Measurements from ENCODE around the gene LY6G5C.

The LY6G5C gene

DNA sequence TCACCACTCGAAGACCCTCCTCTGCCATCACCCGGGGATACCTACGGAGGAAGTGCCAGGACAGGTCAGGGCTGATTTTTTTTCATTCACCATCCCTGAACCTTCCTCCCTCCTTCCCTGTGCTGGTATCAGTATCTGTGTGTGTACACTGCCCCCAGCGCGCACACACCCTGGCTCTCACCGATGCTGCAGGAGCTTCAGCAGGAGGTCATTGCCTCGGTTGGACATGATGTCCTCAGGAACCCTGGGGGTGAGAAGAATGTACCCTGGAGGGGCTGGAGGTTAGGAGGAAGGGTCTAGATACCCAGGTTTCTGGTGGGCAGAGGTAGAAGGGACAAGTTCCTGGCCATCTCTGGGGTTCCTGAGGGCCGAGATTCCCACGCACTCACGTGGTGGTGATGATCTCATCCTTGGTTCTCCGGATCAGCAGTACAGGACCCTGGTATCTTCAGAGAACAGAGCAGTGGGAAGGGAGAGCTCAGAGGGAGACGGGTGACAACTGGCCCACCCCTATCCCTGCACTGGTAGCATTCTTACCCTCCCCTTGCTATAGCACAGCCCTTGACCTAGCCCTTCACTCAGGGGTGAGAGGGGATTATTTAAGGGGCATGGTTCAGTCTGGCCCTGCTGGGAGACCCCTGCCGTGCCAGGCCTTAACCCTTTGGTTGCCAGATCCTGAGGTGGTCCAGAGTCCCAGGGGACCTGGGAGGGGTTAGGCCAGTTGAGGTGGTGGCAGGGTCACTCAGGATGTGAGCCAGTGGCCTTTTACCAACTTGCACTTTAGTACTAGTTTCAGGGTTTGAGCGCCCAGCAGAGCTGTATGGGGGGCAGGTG is 7.2 kb upstream of the LY6G5C start:
- Mint-ChIP-seq H3K4me1 (ENCODE audit: low read depth) (no peaks in the 10 kb centered on the region), H3K9me3 (ENCODE audit: low read depth) (no peaks in the 10 kb centered on the region), H3K27ac (peak overlapping the region; percentile 16), H3K27me3 (no peaks in the 10 kb centered on the region), H3K4me3 (no peak overlapping the region), H3K36me3 (no peaks in the 10 kb centered on the region)

DNA sequence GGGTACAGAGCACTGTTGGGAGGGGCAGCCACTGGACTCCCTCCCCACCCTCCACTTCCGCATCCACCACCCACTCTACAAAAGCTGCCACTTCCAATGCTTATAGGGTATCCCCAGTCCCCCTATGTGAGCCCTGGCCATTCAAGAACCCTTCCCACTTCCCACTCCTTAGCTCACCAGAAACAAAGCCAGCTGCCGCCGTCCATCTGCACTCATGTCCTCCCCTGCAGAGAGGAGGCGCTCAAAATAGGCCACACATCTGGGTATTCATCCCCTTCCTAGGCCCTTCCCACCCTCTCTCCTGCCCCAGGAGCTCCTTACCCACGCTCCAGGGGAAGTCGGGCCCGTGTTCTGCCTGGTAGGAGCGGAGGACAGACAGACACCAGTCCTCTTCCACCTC is 6.5 kb upstream of the LY6G5C start:
- no peaks in the 10 kb centered on the region for H3K9me3 Mint-ChIP-seq (ENCODE audit: low read depth)
- H3K27ac Mint-ChIP-seq, result no peak overlapping the region
- H3K4me1 Mint-ChIP-seq (ENCODE audit: low read depth), result no peaks in the 10 kb centered on the region
- no peaks in the 10 kb centered on the region for H3K27me3 Mint-ChIP-seq
- H3K4me3 Mint-ChIP-seq, result no peak overlapping the region
- no peaks in the 10 kb centered on the region for H3K36me3 Mint-ChIP-seq

DNA sequence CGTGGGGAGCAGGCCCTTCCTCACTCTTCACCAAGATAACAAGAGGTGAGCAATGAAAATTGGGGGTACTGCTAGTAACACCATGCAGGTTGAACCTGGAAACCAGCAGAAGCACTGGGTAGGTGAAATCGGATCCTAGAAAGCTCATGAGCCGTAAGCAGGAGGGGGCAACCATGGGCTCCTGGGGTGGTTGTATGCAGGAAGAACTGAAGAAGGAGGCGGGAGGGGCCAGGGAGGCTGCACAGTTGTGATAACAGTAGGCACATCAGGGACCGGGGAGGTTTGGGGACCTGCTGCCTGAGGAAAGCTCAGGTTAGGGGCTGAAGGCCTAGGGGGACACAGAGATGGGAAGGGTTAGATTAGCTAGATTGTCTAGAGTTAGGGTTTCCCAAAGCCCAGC is 5.6 kb upstream of the LY6G5C start:
- Mint-ChIP-seq H3K36me3 (no peaks in the 10 kb centered on the region), H3K9me3 (ENCODE audit: low read depth) (no peaks in the 10 kb centered on the region), H3K27ac (no peak overlapping the region)

DNA sequence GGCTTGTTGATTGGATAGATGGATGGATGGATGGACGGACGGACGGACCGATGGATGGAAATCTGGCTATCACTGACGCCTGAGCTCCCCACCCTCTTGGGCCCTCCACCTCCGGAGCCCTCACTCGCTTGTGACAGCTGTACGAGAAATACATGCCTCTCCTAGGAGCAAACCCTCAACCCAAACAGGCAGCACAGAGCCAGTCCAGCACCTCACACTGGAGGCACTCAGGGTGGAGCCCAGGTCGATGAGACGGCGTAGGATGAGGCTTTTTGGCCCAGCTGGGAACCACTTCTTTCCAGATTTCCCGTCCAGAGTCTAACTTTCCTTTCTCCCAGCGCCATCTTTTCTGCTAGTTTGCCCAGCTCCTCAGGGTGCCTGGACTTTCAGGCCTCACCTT is 2.7 kb upstream of the LY6G5C start:
- Mint-ChIP-seq H3K9me3 (ENCODE audit: low read depth) (no peaks in the 10 kb centered on the region), H3K27me3 (no peaks in the 10 kb centered on the region), H3K4me3 (no peak overlapping the region), H3K4me1 (ENCODE audit: low read depth) (peaks cover 13% of the 10 kb centered on the region), H3K27ac (no peak overlapping the region), H3K36me3 (no peaks in the 10 kb centered on the region)

More for the DNA sequence above, 5.6 kb upstream of the LY6G5C start:
- no peaks in the 10 kb centered on the region for H3K27me3 Mint-ChIP-seq
- H3K4me3 Mint-ChIP-seq, result no peak overlapping the region
- peaks cover 2% of the 10 kb centered on the region for H3K4me1 Mint-ChIP-seq (ENCODE audit: low read depth)

DNA sequence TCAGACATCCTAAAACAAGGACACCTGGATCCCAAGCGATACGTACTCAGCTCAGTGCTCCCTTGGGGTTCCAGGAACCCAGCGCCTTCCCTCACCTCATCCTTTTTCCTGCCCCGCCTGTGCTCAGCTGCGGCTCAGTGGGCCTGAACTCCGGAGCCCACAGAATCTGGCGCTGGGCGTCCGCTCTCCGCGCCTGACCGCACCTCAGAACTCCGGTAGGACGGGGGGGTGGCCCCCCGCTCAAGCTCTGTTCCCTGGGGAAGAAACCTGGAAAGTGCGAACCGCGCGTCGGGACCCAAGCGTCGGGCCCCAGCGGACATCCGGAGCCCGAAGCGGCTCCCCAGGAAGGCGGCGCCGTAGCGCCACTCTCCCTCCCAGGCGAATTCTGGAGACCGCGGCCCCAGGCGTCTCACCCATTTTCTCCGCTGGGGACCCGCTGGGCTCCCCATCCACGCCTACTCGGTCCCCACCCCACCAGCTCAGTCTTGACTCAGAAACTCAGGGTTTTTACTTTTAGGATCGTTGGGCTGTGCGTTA is 336 bp upstream of the LY6G5C start:
- H3K4me3 Mint-ChIP-seq, result peak overlapping the region; percentile 91
- no peaks in the 10 kb centered on the region for H3K27me3 Mint-ChIP-seq
- no peak overlapping the region for H3K27ac Mint-ChIP-seq
- H3K36me3 Mint-ChIP-seq, result no peaks in the 10 kb centered on the region
- H3K4me1 Mint-ChIP-seq (ENCODE audit: low read depth), result peaks cover 13% of the 10 kb centered on the region
- H3K9me3 Mint-ChIP-seq (ENCODE audit: low read depth), result no peaks in the 10 kb centered on the region

DNA sequence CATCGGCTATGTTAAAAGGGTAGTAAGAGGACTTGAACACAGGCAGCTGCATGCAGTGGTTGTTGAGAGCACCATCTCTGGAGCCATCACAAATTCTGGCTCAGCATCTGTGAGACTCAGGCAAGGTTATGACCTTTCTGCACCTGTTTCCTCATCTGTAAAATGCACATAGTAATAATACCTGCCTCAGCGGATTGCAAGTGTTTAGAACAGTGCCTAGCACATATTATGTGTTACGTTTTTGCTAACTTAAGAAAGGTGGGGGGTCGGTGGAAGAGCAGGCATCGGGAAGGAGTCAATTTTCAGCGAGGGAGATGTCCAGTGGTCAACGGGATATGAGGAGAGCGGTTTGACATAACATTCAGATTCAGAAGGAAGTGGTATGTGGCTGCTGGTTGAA is 2.9 kb downstream of the LY6G5C start:
- Mint-ChIP-seq H3K27ac (no peak overlapping the region), H3K4me3 (no peak overlapping the region)

DNA sequence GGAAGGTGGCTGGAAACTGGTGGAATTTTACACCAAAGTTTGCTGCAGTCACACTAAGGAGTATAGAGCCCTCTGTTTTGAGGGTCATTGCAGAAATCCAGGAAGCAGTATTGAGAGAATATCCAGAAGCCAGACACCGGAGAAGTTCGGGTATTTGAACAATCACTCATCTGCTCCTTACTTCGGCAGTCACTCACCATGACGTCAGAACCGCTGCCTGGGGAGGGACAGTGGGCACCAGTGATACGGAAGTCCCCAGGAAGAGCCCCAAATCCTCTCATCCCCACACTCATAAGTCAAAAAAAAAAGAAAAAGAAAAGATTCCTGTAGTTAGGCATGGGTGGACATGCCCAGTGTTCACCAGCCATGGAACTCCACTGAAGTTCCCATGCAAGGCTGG is 4.0 kb downstream of the LY6G5C start:
- H3K27me3 Mint-ChIP-seq, result no peaks in the 10 kb centered on the region
- no peaks in the 10 kb centered on the region for H3K9me3 Mint-ChIP-seq (ENCODE audit: low read depth)
- H3K27ac Mint-ChIP-seq, result no peak overlapping the region
- H3K4me3 Mint-ChIP-seq, result no peak overlapping the region
- H3K4me1 Mint-ChIP-seq (ENCODE audit: low read depth), result peaks cover 13% of the 10 kb centered on the region
- no peaks in the 10 kb centered on the region for H3K36me3 Mint-ChIP-seq

More for the DNA sequence above, 2.9 kb downstream of the LY6G5C start:
- Mint-ChIP-seq H3K9me3 (ENCODE audit: low read depth) (no peaks in the 10 kb centered on the region), H3K27me3 (no peaks in the 10 kb centered on the region), H3K4me1 (ENCODE audit: low read depth) (peaks cover 13% of the 10 kb centered on the region), H3K36me3 (no peaks in the 10 kb centered on the region)

DNA sequence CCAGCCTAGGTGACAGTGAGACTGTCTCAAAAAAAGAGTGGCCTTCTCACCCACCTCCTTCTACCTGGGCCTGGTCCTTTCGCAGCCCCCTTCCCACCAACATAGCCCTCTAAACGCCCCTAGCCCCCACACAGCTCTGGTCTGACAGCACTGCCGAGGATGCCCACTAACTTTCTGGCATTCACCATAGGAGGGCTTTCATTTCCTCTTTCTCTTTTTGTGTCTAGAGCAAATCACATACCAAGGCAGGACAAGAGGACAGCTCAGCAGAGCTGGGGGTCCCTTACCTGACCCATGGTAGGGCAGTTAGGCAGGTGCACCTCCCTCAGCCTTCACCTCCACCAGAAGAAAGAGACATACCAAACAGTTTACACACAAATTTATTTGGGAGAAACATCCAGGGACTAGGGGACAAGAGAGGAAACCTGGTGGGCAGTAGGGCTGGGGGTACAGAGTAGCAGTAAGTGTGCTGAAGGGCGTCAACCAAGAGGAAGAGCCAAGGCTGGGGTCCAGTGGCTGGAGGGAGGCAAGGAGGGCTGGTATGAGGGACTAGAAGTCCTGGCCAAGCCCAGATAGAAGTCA is 4.5 kb downstream of the LY6G5C start:
- Mint-ChIP-seq H3K27ac (no peak overlapping the region), H3K4me1 (ENCODE audit: low read depth) (peaks cover 10% of the 10 kb centered on the region), H3K9me3 (ENCODE audit: low read depth) (no peaks in the 10 kb centered on the region), H3K27me3 (no peaks in the 10 kb centered on the region), H3K4me3 (no peak overlapping the region), H3K36me3 (no peaks in the 10 kb centered on the region)

DNA sequence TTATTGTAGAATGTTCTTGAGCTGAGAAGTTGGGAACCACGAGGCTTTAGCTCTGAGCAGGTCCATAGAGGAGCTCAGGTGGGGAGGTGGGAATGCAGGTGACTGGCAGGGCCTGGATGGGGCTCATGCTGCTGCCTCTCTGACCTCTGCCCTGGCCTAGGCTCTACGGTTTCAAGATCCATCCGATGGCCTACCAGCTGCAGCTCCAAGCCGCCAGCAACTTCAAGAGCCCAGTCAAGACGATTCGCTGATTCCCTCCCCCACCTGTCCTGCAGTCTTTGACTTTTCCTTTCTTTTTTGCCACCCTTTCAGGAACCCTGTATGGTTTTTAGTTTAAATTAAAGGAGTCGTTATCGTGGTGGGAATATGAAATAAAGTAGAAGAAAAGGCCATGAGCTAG is 11.2 kb downstream of the LY6G5C start, which contains the start of gene LY6G5B:
TSS of gene LY6G5B (plus strand) at position 301 of the 400 bp plus-strand sequence. CDS start 975 bp downstream, outside the sequence.
- Mint-ChIP-seq H3K4me1 (ENCODE audit: low read depth) (peaks cover 32% of the 10 kb centered on the region), H3K36me3 (peaks cover 5% of the 10 kb centered on the region), H3K9me3 (ENCODE audit: low read depth) (no peaks in the 10 kb centered on the region), H3K4me3 (peak within 1 kb of the TSS; percentile 17), H3K27ac (no peak within 1 kb of the TSS), H3K27me3 (no peaks in the 10 kb centered on the region)

DNA sequence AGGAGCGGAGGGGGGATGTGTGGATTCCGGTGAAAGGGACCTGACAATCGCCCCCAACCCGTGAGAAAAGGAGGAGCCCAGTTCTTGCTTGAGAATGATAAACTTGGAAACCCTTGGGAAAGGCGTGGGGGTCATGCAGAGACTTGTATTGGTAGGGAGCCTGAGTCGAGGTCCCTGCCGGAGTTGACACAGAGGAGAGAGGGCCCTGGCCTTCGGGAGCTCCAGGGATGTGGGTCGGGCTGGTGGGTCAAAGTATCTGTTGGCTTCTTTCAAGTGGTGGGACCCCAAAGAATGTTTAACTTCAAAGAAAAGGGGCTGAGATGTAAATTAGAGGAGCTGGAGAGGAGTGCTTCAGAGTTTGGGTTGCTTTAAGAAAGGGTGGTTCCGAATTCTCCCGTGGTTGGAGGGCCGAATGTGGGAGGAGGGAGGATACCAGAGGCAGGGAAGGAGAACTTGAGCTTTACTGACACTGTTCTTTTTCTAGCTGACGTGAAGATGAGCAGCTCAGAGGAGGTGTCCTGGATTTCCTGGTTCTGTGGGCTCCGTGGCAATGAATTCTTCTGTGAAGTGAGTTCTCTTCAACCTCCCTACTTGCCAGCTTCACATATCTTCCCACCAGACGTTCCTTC is 14.4 kb downstream of the LY6G5C start:
- H3K4me1 Mint-ChIP-seq (ENCODE audit: low read depth), result peaks cover 55% of the 10 kb centered on the region
- peaks cover 16% of the 10 kb centered on the region for H3K36me3 Mint-ChIP-seq
- H3K27ac Mint-ChIP-seq, result peak overlapping the region; percentile 97
- H3K9me3 Mint-ChIP-seq (ENCODE audit: low read depth), result no peaks in the 10 kb centered on the region
- peak overlapping the region; percentile 93 for H3K4me3 Mint-ChIP-seq
- H3K27me3 Mint-ChIP-seq, result no peaks in the 10 kb centered on the region

DNA sequence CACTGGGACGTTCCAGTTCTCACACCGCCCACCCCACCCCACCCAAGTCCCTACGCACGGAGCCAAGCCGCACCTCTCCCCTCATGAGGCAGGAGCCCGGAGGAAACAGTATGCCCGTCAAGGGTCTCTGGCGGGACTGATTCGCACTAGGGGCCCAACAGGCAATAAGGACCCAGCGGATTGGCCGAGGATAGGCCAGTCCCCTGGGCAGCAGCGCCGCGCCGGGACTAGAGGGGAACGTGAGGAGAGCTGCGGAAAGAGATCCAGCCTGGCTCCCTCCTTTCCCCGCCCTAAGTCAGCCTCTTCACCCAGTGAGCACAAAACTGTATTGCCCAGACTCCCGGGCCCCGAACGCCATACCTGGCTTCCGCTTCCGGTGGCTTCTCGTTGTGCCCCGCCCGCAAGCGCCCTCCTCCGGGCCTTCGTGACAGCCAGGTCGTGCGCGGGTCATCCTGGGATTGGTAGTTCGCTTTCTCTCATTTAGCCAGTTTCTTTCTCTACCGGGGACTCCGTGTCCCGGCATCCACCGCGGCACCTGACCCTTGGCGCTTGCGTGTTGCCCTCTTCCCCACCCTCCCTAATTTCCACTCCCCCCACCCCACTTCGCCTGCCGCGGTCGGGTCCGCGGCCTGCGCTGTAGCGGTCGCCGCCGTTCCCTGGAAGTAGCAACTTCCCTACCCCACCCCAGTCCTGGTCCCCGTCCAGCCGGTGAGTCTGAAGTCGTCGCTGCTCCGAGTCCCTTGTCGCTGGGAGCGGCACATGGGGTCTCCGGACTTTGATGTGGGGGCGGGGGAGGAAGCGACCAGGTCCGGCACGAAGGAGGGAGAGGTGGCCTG is 15.1 kb downstream of the LY6G5C start, which contains the start of gene CSNK2B:
TSS of gene CSNK2B (plus strand) at position 580 of the 836 bp plus-strand sequence. CDS start 752 bp downstream, outside the sequence.
- H3K4me1 Mint-ChIP-seq (ENCODE audit: low read depth), result peaks cover 60% of the 10 kb centered on the region
- peaks cover 16% of the 10 kb centered on the region for H3K36me3 Mint-ChIP-seq

DNA sequence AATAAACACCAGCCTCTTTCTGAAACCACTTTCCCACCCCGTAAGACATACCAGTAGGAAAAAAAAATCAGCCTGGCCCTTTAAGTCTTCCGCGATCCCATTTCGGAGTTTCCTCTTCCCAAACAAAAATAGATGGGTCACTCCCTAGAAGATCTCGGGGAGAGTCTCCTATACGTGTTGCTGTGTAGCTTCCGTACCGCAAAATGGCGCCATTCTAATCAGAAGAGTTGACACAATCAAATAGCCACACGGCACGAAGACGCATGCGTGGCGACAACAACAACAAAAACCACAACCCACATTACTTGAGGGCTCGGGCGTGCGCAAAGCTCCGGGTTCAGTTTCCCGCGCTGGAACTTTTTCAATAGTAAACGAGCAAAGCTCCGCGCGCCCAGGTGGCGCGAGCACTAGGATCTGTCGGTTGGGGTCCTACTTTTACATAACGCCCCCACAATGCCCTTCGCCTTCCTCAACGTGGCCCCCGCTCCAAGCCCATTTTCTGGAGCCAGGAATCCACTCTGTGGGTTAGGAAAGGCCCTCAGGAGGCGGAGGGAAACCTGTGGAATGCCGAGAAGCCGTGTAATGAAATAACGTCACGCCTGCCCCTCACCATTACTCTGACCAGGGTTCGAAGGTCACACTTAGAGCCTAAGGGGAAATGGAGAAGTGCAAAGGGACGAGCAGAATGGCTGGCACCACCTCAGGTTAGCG is 15.9 kb downstream of the LY6G5C start, which contains the start of gene GPANK1:
TSS of gene GPANK1 (minus strand) at position 208 of the 711 bp plus-strand sequence. CDS start 519 bp downstream, outside the sequence.
- no peaks in the 10 kb centered on the region for H3K27me3 Mint-ChIP-seq
- peaks cover 16% of the 10 kb centered on the region for H3K36me3 Mint-ChIP-seq
- H3K4me3 Mint-ChIP-seq, result peak within 1 kb of the TSS; percentile 93
- peaks cover 62% of the 10 kb centered on the region for H3K4me1 Mint-ChIP-seq (ENCODE audit: low read depth)
- H3K9me3 Mint-ChIP-seq (ENCODE audit: low read depth), result no peaks in the 10 kb centered on the region
- peak within 1 kb of the TSS; percentile 97 for H3K27ac Mint-ChIP-seq

More for the DNA sequence above, 15.1 kb downstream of the LY6G5C start, which contains the start of gene CSNK2B:
- H3K4me3 Mint-ChIP-seq, result peak within 1 kb of the TSS; percentile 93
- H3K27ac Mint-ChIP-seq, result peak within 1 kb of the TSS; percentile 97
- H3K9me3 Mint-ChIP-seq (ENCODE audit: low read depth), result no peaks in the 10 kb centered on the region
- no peaks in the 10 kb centered on the region for H3K27me3 Mint-ChIP-seq

DNA sequence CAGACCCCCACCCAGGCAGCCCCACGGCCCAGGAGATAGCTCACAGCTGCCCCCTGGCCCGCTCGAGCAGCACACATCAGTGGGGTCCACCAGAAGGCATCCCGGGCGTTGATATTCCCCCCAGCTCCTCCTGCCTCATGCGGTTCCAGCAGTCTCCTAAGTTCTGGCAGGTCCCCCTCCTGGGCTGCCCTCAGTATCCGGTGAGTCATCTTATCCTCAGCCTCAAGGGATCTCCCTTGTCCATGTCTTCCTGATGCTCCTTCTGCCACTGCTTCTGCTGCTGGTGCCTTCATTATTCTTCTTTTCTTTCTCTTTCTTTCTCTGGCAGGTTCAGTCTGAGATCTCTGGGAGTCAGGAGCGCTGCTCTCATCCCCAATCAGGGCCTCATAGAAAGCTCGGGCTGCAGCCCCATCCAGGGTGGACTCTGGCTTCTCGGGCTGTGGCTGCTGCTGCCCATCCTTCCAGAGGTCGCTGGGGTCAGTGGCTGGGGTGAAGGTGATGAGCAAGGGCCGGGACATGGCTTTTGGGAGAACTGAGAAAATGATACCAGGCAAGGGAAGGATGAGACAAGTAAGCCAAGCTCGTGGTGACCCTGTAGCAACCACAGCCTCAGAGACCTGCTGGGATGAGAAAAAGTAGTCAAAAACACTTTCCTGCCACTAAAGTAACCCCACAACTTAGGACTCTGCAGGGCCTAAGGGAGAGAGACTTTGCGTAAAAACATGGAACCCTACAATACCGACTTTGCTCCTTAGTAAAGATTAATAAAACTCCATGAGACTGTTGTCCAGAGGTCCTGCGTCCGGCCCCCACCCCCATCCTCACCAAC is 16.7 kb downstream of the LY6G5C start:
- Mint-ChIP-seq H3K27ac (peak overlapping the region; percentile 97), H3K9me3 (ENCODE audit: low read depth) (no peaks in the 10 kb centered on the region), H3K36me3 (peaks cover 16% of the 10 kb centered on the region), H3K27me3 (no peaks in the 10 kb centered on the region), H3K4me3 (peak overlapping the region; percentile 93), H3K4me1 (ENCODE audit: low read depth) (peaks cover 68% of the 10 kb centered on the region)
